Activated T-cell treated with anti-CD3 and anti-CD28 coated beads, Interleukin-2, amount 50 U/mL, for 4 hours (primary cell): ENCODE measurements around the gene C7orf33. TPM values are rescaled to one million over a fixed set of nuclear protein-coding genes. Genes with fewer than 3 reads are reported as not detected.

Source experiments
- ATAC-seq, 2 donors: fragments of 200-7000 bp; cut with Tn5 transposase; one replicate each; pipeline ENCODE4 v1.10.0; 2021
- DNase-seq: peaks from one replicate; pipeline ENCODE4 v3.0.0-alpha.2; 2020
- H3K27me3 Mint-ChIP-seq: one replicate; pipeline ENCODE4 v1.8.0; 2021; ENCODE audit warnings: low read depth, mixed read lengths
- H3K36me3 Mint-ChIP-seq: one replicate; pipeline ENCODE4 v1.8.0; 2022; ENCODE audit warnings: mixed read lengths; ENCODE audit not compliant: insufficient read depth
- H3K4me1 Mint-ChIP-seq: one replicate; pipeline ENCODE4 v1.8.0; 2021; ENCODE audit warnings: low read depth, mixed read lengths
- H3K4me3 Mint-ChIP-seq: one replicate; pipeline ENCODE4 v1.8.0; 2021; ENCODE audit warnings: mild to moderate bottlenecking, moderate library complexity, mixed read lengths
- H3K9me3 Mint-ChIP-seq: one replicate; pipeline ENCODE4 v1.8.0; 2021; ENCODE audit warnings: mixed read lengths
- total RNA-seq, 3 donors: library from RNA; stranded (reverse); gene quantifications; one replicate each; pipeline ENCODE4 v1.2.1, GENCODE V29; 2021

The C7orf33 gene
- total RNA-seq, 3 donors from 2014 or later = not detected

- peaks cover 51% of the 10 kb centered on the region for H3K4me1 Mint-ChIP-seq
- peaks cover 5% of the 10 kb centered on the region for H3K27me3 Mint-ChIP-seq
- no peaks in the 10 kb centered on the region for H3K9me3 Mint-ChIP-seq
- no peak for DNase-seq
- H3K4me3 Mint-ChIP-seq = no peak overlapping the region
- H3K36me3 Mint-ChIP-seq = peaks cover 1% of the 10 kb centered on the region
- ATAC-seq = no peak
Observed at GRCh38 chr7:148628011-148628410, 37.4 kb downstream of the C7orf33 start.

DNA sequence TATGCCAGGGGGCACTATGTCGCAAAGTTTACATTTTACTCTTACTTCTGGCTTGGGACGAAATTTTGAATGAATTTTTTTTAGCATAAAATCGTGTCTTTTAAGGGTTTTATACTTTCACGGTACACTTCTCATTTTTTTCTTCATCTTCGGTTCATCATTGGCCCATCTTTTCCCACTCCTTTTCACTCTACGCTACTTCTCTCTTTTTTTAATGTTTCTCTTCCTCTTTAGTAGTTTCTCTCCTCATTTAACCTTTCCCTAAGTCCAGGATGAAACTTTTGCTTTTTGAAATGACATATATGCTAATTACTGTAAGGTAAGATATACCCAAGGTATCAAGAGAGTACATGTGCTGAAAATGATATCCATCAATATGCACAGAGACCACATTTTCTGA lies 39.5 kb downstream of the C7orf33 start:
- H3K4me3 Mint-ChIP-seq = no peak overlapping the region
- peaks cover 4% of the 10 kb centered on the region for H3K9me3 Mint-ChIP-seq
- H3K36me3 Mint-ChIP-seq = peaks cover 1% of the 10 kb centered on the region
- H3K4me1 Mint-ChIP-seq = peaks cover 51% of the 10 kb centered on the region
- no peak for ATAC-seq
- no peak for DNase-seq
- H3K27me3 Mint-ChIP-seq = peaks cover 4% of the 10 kb centered on the region

GRCh38 chr7:148633761-148634160 lies 43.2 kb downstream of the C7orf33 start:
- ATAC-seq (no peak), DNase-seq (no peak)
- Mint-ChIP-seq H3K4me1 (peaks cover 24% of the 10 kb centered on the region), H3K36me3 (peaks cover 1% of the 10 kb centered on the region), H3K9me3 (peaks cover 4% of the 10 kb centered on the region), H3K27me3 (peaks cover 4% of the 10 kb centered on the region), H3K4me3 (no peak overlapping the region)

GRCh38 chr7:148637094-148637493 lies 46.5 kb downstream of the C7orf33 start:
- no peak overlapping the region for H3K4me3 Mint-ChIP-seq
- H3K36me3 Mint-ChIP-seq = peaks cover 1% of the 10 kb centered on the region
- H3K4me1 Mint-ChIP-seq = peaks cover 12% of the 10 kb centered on the region
- peaks cover 4% of the 10 kb centered on the region for H3K9me3 Mint-ChIP-seq
- DNase-seq (no peak), ATAC-seq (no peak)
- no peaks in the 10 kb centered on the region for H3K27me3 Mint-ChIP-seq

- Mint-ChIP-seq H3K4me3 (no peak overlapping the region), H3K9me3 (no peaks in the 10 kb centered on the region), H3K36me3 (no peaks in the 10 kb centered on the region), H3K27me3 (peaks cover 8% of the 10 kb centered on the region), H3K4me1 (no peaks in the 10 kb centered on the region)
- ATAC-seq (no peak), DNase-seq (no peak)
Observed at GRCh38 chr7:148645898-148646297, 55.3 kb downstream of the C7orf33 start.

DNA sequence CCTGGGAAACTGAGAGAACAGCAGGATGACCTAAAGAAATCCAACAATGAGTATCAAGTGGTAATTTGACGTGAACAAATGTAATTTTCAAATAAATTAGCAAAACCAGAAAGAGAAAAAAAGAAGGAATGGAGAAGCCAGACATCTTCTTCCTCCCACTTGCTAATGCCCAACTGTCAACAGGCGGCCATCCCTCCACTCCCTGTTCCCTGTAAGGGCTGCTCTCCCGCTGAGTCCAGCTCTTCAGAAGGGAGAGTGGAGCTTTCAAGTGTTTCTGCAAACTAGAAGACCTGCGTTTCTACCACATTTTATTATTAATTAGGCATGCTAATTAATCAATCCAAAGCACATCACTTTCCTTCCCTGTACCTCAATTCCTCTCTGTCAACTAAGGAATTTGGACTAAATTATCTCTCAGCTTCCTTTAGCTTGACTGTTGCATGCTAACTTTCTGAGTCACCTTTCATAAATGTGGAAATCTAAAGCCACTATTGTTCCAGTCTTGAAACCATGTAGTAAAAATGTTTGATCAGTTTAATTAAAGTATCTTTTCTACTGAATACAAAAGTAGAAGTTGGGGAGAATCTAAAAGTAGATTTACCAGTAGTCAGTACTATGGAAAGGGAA lies 59.8 kb downstream of the C7orf33 start:
- Mint-ChIP-seq H3K4me3 (no peak overlapping the region), H3K9me3 (no peaks in the 10 kb centered on the region), H3K27me3 (peaks cover under 1% of the 10 kb centered on the region), H3K36me3 (no peaks in the 10 kb centered on the region), H3K4me1 (no peaks in the 10 kb centered on the region)
- DNase-seq (no peak), ATAC-seq (no peak)

- H3K27me3 Mint-ChIP-seq = peaks cover 2% of the 10 kb centered on the region
- ATAC-seq (no peak), DNase-seq (no peak)
- H3K36me3 Mint-ChIP-seq = no peaks in the 10 kb centered on the region
- H3K4me1 Mint-ChIP-seq = no peaks in the 10 kb centered on the region
- H3K9me3 Mint-ChIP-seq = no peaks in the 10 kb centered on the region
- H3K4me3 Mint-ChIP-seq = no peak overlapping the region
Observed at GRCh38 chr7:148652773-148653172, 62.2 kb downstream of the C7orf33 start.

- no peaks in the 10 kb centered on the region for H3K9me3 Mint-ChIP-seq
- no peak overlapping the region for H3K4me3 Mint-ChIP-seq
- ATAC-seq (no peak), DNase-seq (no peak)
- no peaks in the 10 kb centered on the region for H3K36me3 Mint-ChIP-seq
- no peaks in the 10 kb centered on the region for H3K4me1 Mint-ChIP-seq
- peaks cover 2% of the 10 kb centered on the region for H3K27me3 Mint-ChIP-seq
Observed at GRCh38 chr7:148657929-148658328, 67.4 kb downstream of the C7orf33 start.

- no peaks in the 10 kb centered on the region for H3K4me1 Mint-ChIP-seq
- no peak for ATAC-seq
- H3K36me3 Mint-ChIP-seq = no peaks in the 10 kb centered on the region
- H3K27me3 Mint-ChIP-seq = peaks cover 2% of the 10 kb centered on the region
- no peaks in the 10 kb centered on the region for H3K9me3 Mint-ChIP-seq
- DNase-seq = no peak
- H3K4me3 Mint-ChIP-seq = no peak overlapping the region
Observed at GRCh38 chr7:148661471-148661870, 70.9 kb downstream of the C7orf33 start.

GRCh38 chr7:148662646-148663045 lies 72.1 kb downstream of the C7orf33 start:
- Mint-ChIP-seq H3K4me1 (peaks cover under 1% of the 10 kb centered on the region), H3K9me3 (peaks cover under 1% of the 10 kb centered on the region), H3K27me3 (no peaks in the 10 kb centered on the region), H3K4me3 (no peak overlapping the region), H3K36me3 (no peaks in the 10 kb centered on the region)
- no peak for DNase-seq
- no peak for ATAC-seq

GRCh38 chr7:148664324-148664723 lies 73.8 kb downstream of the C7orf33 start:
- no peak for ATAC-seq
- Mint-ChIP-seq H3K4me3 (no peak overlapping the region), H3K27me3 (no peaks in the 10 kb centered on the region), H3K4me1 (peaks cover 3% of the 10 kb centered on the region), H3K36me3 (no peaks in the 10 kb centered on the region), H3K9me3 (peaks cover 4% of the 10 kb centered on the region)
- DNase-seq = no peak

- ATAC-seq (no peak), DNase-seq (no peak)
- H3K36me3 Mint-ChIP-seq = no peaks in the 10 kb centered on the region
- no peaks in the 10 kb centered on the region for H3K27me3 Mint-ChIP-seq
- no peak overlapping the region for H3K4me3 Mint-ChIP-seq
- H3K9me3 Mint-ChIP-seq = peaks cover 4% of the 10 kb centered on the region
- peaks cover 3% of the 10 kb centered on the region for H3K4me1 Mint-ChIP-seq
Observed at GRCh38 chr7:148665221-148665620, 74.7 kb downstream of the C7orf33 start.

Other genes with a start within 250 kb of the C7orf33 start
- gene CUL1, start 108.1 kb downstream of the C7orf33 start, total RNA-seq = 10 to 100 TPM; 75.2 to 83.7 (median 75.4) TPM